H1 (cell line): ENCODE measurements around the gene TSFM. TPM values are rescaled to one million over a fixed set of nuclear protein-coding genes. Genes with fewer than 3 reads are reported as not detected.

Source experiments
- CTCF ChIA-PET: fragments of 300-600 bp; sonication (Branson Sonifier 250); formaldehyde crosslinking; loops from one replicate; lab custom pipeline; 2021; ENCODE audit not compliant: partially characterized antibody; lab: Charles Lee
- POLR2A ChIA-PET: fragments of 300-600 bp; sonication (Branson Sonifier 250); formaldehyde crosslinking; loops from one replicate; lab custom pipeline; 2021; ENCODE audit warnings: inconsistent platforms; ENCODE audit not compliant: partially characterized antibody; lab: Charles Lee
- DNase-seq, 2 experiments: peaks; one replicate each; pipeline versions ENCODE4 v3.0.0 to v3.0.0-alpha.2; 2010 to 2022; ENCODE audit warnings: low spot score in 2 of 2, low read depth in 1 of 2, mixed read lengths in 1 of 2
- FAIRE-seq: peaks from 2 replicates; lab custom pipeline; 2011; peaks lifted over from hg19 to GRCh38; lab: Jason Lieb, UNC
- H2AFZ ChIP-seq: 2 replicates; pipeline ENCODE4 v1.8.1; 2012; ENCODE audit warnings: low read length, inconsistent platforms
- H2AK5ac ChIP-seq: 2 replicates; pipeline ENCODE4 v1.6.1; 2013; ENCODE audit warnings: low read depth, low read length
- H2BK120ac ChIP-seq: replicated peaks from 2 replicates; pipeline ENCODE3; 2013; ENCODE audit warnings: low read depth, low read length, inconsistent platforms
- H2BK12ac ChIP-seq: 2 replicates; pipeline ENCODE4 v1.6.1; 2013; ENCODE audit warnings: low read depth, low read length
- H2BK15ac ChIP-seq: 2 replicates; pipeline ENCODE4 v1.6.1; 2013; ENCODE audit warnings: low read length
- H2BK20ac ChIP-seq: 2 replicates; pipeline ENCODE4 v1.6.1; 2013; ENCODE audit warnings: low read length
- H2BK5ac ChIP-seq: 2 replicates; pipeline ENCODE4 v1.6.1; 2013; ENCODE audit warnings: low read depth, low read length
- H3K14ac ChIP-seq: 2 replicates; pipeline ENCODE4 v1.6.1; 2013; ENCODE audit warnings: inconsistent platforms; ENCODE audit not compliant: insufficient read length
- H3K18ac ChIP-seq: 2 replicates; pipeline ENCODE4 v1.6.1; 2013; ENCODE audit warnings: low read length; ENCODE audit errors: extremely low read depth
- H3K23ac ChIP-seq: 2 replicates; pipeline ENCODE4 v1.6.1; 2013; ENCODE audit warnings: inconsistent platforms; ENCODE audit not compliant: insufficient read length
- H3K23me2 ChIP-seq: 2 replicates; pipeline ENCODE4 v1.6.1; 2013; ENCODE audit warnings: low read depth, low read length
- H3K27ac ChIP-seq: 2 replicates; pipeline ENCODE4 v1.6.1; 2011; ENCODE audit warnings: low read depth, low read length, inconsistent platforms
- H3K27me3 ChIP-seq, 4 experiments: replicated peaks in 1 of 4; 1 replicate in 1 of 4; 2 replicates in 3 of 4; pipeline versions ENCODE4 v1.6.1 to v1.8.1; 2011 to 2013; ENCODE audit warnings: low read length in 3 of 4, mild to moderate bottlenecking in 3 of 4, inconsistent platforms in 2 of 4, mixed read lengths in 2 of 4, moderate library complexity in 1 of 4; ENCODE audit not compliant: control insufficient read depth in 3 of 4, insufficient read depth in 3 of 4; ENCODE audit errors: extremely low read depth in 1 of 4
- H3K36me3 ChIP-seq, 4 experiments: 2 replicates each; pipeline versions ENCODE4 v1.6.1 to v1.8.1; 2011 to 2013; ENCODE audit warnings: mild to moderate bottlenecking in 4 of 4, low read length in 3 of 4, moderate library complexity in 2 of 4, control low read depth in 1 of 4, inconsistent platforms in 1 of 4; ENCODE audit not compliant: insufficient read depth in 4 of 4, control insufficient read depth in 2 of 4
- H3K4ac ChIP-seq: replicated peaks from 2 replicates; pipeline ENCODE3; 2013; ENCODE audit warnings: low read length, low read depth, mixed read lengths, inconsistent platforms; ENCODE audit not compliant: insufficient read length
- H3K4me1 ChIP-seq, 4 experiments: replicated peaks in 1 of 4; 1 replicate in 1 of 4; 2 replicates in 3 of 4; pipeline versions ENCODE4 v1.6.1 to v1.8.1; 2011 to 2013; ENCODE audit warnings: low read length in 3 of 4, inconsistent platforms in 2 of 4, mixed read lengths in 1 of 4; ENCODE audit not compliant: insufficient read depth in 4 of 4, control insufficient read depth in 3 of 4
- H3K4me2 ChIP-seq, 2 experiments: 2 replicates each; pipeline versions ENCODE4 v1.6.1 to v1.8.1; 2011 to 2013; ENCODE audit warnings: low read depth in 2 of 2, low read length in 2 of 2, control low read depth in 1 of 2, inconsistent platforms in 1 of 2, mild to moderate bottlenecking in 1 of 2; ENCODE audit not compliant: insufficient read depth in 1 of 2
- H3K4me3 ChIP-seq, 4 experiments: fragments of 200-600, 300-600 bp in 1 of 4; sonication (generic), shearing (Covaris generic), sonication (Bioruptor Twin) in 1 of 4; 2 replicates each; pipeline versions ENCODE4 v1.5.1 to v1.8.1; 2011 to 2016; ENCODE audit warnings: low read length in 4 of 4, low read depth in 3 of 4, control low read depth in 2 of 4, inconsistent platforms in 2 of 4, mild to moderate bottlenecking in 2 of 4, mixed read lengths in 1 of 4, moderate library complexity in 1 of 4; ENCODE audit not compliant: insufficient read depth in 2 of 4; ENCODE audit errors: extremely low read depth in 1 of 4
- H3K56ac ChIP-seq: replicated peaks from 2 replicates; pipeline ENCODE3; 2013; ENCODE audit warnings: low read depth, mild to moderate bottlenecking, mixed read lengths, low read length, inconsistent platforms; ENCODE audit not compliant: insufficient read length
- H3K79me1 ChIP-seq: 2 replicates; pipeline ENCODE4 v1.6.1; 2013; ENCODE audit warnings: low read depth, low read length, control low read depth
- H3K79me2 ChIP-seq, 2 experiments: 2 replicates each; pipeline versions ENCODE4 v1.6.1 to v1.8.1; 2012 to 2013; ENCODE audit warnings: low read length in 2 of 2, mild to moderate bottlenecking in 2 of 2, inconsistent platforms in 1 of 2; ENCODE audit not compliant: insufficient read depth in 2 of 2, control insufficient read depth in 1 of 2
- H3K9ac ChIP-seq, 4 experiments: replicated peaks in 1 of 4; 1 replicate in 1 of 4; 2 replicates in 3 of 4; pipeline versions ENCODE4 v1.6.1 to v1.8.1; 2011 to 2013; ENCODE audit warnings: low read depth in 3 of 4, low read length in 3 of 4, control low read depth in 2 of 4, mild to moderate bottlenecking in 2 of 4, moderate library complexity in 2 of 4, inconsistent platforms in 1 of 4; ENCODE audit errors: extremely low read depth in 1 of 4
- H3K9me3 ChIP-seq, 2 experiments: 2 replicates each; pipeline versions ENCODE4 v1.6.1 to v1.8.1; 2012 to 2013; ENCODE audit warnings: mild to moderate bottlenecking in 2 of 2, moderate library complexity in 2 of 2, control low read depth in 1 of 2, inconsistent platforms in 1 of 2, low read depth in 1 of 2, low read length in 1 of 2, mixed read lengths in 1 of 2; ENCODE audit not compliant: insufficient read depth in 2 of 2
- H4K20me1 ChIP-seq, 2 experiments: replicated peaks in 1 of 2; 2 replicates each; pipeline versions ENCODE3 to v1.8.1; 2011 to 2013; ENCODE audit warnings: inconsistent platforms in 2 of 2, low read length in 2 of 2, mild to moderate bottlenecking in 1 of 2; ENCODE audit not compliant: insufficient read depth in 2 of 2, control insufficient read depth in 1 of 2
- H4K5ac ChIP-seq: 2 replicates; pipeline ENCODE4 v1.6.1; 2013; ENCODE audit warnings: low read length, low read depth, mixed read lengths, inconsistent platforms; ENCODE audit not compliant: insufficient read length
- H4K8ac ChIP-seq: 2 replicates; pipeline ENCODE4 v1.8.0; 2013; ENCODE audit warnings: mild to moderate bottlenecking, moderate library complexity, low read length, inconsistent platforms; ENCODE audit not compliant: insufficient read depth; ENCODE audit errors: extremely low read depth
- H4K91ac ChIP-seq: replicated peaks from 2 replicates; pipeline ENCODE3; 2013; ENCODE audit warnings: low read length, mixed read lengths, inconsistent platforms; ENCODE audit not compliant: insufficient read length
- ASH2L ChIP-seq: fragments of 200-600, 300-600 bp; sonication (generic); IDR thresholded peaks from one replicate; pipeline ENCODE4 v1.7.1; 2017; ENCODE audit warnings: low read length
- BACH1 ChIP-seq: IDR thresholded peaks from 2 replicates; pipeline ENCODE4 v1.6.1; 2012; ENCODE audit warnings: low read length, improper control_type of control experiment
- GTF2F1 ChIP-seq: IDR thresholded peaks from 2 replicates; pipeline ENCODE4 v1.6.1; 2012; ENCODE audit warnings: low read depth, low read length, improper control_type of control experiment, borderline replicate concordance
- KDM4A ChIP-seq: IDR thresholded peaks from one replicate; pipeline ENCODE4 v1.7.1; 2012; ENCODE audit warnings: low read depth, mild to moderate bottlenecking, moderate library complexity, low read length, inconsistent platforms; ENCODE audit not compliant: severe bottlenecking
- POLR2A ChIP-seq, 2 experiments: IDR thresholded peaks; 1 replicate in 1 of 2; 2 replicates in 1 of 2; pipeline ENCODE4 v1.6.1; 2011; ENCODE audit warnings: low read depth in 2 of 2, low read length in 2 of 2, mild to moderate bottlenecking in 2 of 2; ENCODE audit errors: control extremely low read depth in 1 of 2
- RFX5 ChIP-seq: IDR thresholded peaks from 2 replicates; pipeline ENCODE4 v1.6.1; 2011; ENCODE audit warnings: low read depth, low read length, improper control_type of control experiment, borderline replicate concordance
- SIN3A ChIP-seq, 2 experiments: IDR thresholded peaks in 1 of 2; conservative IDR thresholded peaks in 1 of 2; 2 replicates each; pipeline ENCODE4 v1.6.1; 2011 to 2012; ENCODE audit warnings: low read length in 2 of 2, improper control_type of control experiment in 1 of 2, low read depth in 1 of 2, mild to moderate bottlenecking in 1 of 2
- SP2 ChIP-seq: IDR thresholded peaks from 2 replicates; pipeline ENCODE4 v1.6.1; 2012; ENCODE audit warnings: mild to moderate bottlenecking, low read length, inconsistent platforms
- TAF1 ChIP-seq: IDR thresholded peaks from 2 replicates; pipeline ENCODE4 v1.6.1; 2011; ENCODE audit warnings: mild to moderate bottlenecking, low read depth, low read length
- USF2 ChIP-seq: IDR thresholded peaks from 2 replicates; pipeline ENCODE4 v1.6.1; 2011; ENCODE audit warnings: low read length, improper control_type of control experiment
- whole genome bisulfite sequencing, 2 experiments: shearing (Covaris generic) in 1 of 2; methylation state at CpG; one replicate each; pipeline versions ENCODE4 v1.1.6 to v1.1.7; 2013 to 2015; ENCODE audit warnings: low lambda C conversion rate in 2 of 2, mixed read lengths in 2 of 2, inconsistent platforms in 1 of 2, low coverage in 1 of 2, missing lambda C conversion rate in 1 of 2; ENCODE audit not compliant: insufficient replicate concordance in 2 of 2, insufficient coverage in 1 of 2, insufficient read length in 1 of 2; ENCODE audit errors: extremely low coverage in 1 of 2, missing lambda C conversion rate in 1 of 2; 5-methylcytosine and 5-hydroxymethylcytosine counted together
- polyA plus RNA-seq, 7 experiments: library from polyadenylated mRNA; depleted of rRNA in 3 of 7; stranded (reverse) in 5 of 7; unstranded in 2 of 7; fragments of >200 nt in 5 of 7; fragments of 200-250 nt in 2 of 7; gene quantifications; 1 replicate in 5 of 7; 2 replicates in 1 of 7; 4 replicates in 1 of 7; pipeline versions ENCODE4 v1.2.1 to v1.2.3, GENCODE V29; 2011 to 2013; ENCODE audit warnings: missing spikeins in 2 of 7, mixed read lengths in 2 of 7
- total RNA-seq: library from RNA; stranded (reverse); fragmentation: NEBNext Ultra II Directional; extraction: Animal tissue kit (Norgen Biotek cat#: 25700); gene quantifications from 2 replicates; pipeline ENCODE4 v1.2.1, GENCODE V29; 2021

TSFM gene
- total and polyA plus RNA-seq, 2 of the 8 experiments (the other 6 are each of a cell fraction or from before 2014, with no cell fraction given), result 17.4 to 49.8 TPM

GRCh38 chr12:57845478-57846284 is 63.1 kb downstream of the TSFM start:
- peak overlapping the region; percentile 75 for H3K56ac ChIP-seq
- H3K79me2 ChIP-seq, result peaks cover 18 to 54% of the 10 kb centered on the region in 2 experiments
- H3K18ac ChIP-seq, result peak overlapping the region; percentile 91
- H4K91ac ChIP-seq, result peak overlapping the region; percentile 59
- peak overlapping the region; percentile 44 for H4K5ac ChIP-seq
- H3K9ac ChIP-seq, result peak overlapping the region; percentile 91 to 95 (median 92)
- peaks cover 10 to 35% (median 22%) of the 10 kb centered on the region in 4 experiments for H3K4me1 ChIP-seq
- H2BK20ac ChIP-seq, result no peak overlapping the region
- H3K4me2 ChIP-seq, result peak overlapping the region; percentile 74 to 84
- CTCF ChIA-PET, result interaction anchor here (0.9 to 4.4 kb wide), 14 partner anchors 7 to 235 kb away, joined by 3 to 44 read pairs (median 6); partner anchors contain the start of gene ARHGEF25
- H3K36me3 ChIP-seq, result no peaks in the 10 kb centered on the region
- peak in 1 of 2 experiments; percentile 79 for DNase-seq
- H3K4ac ChIP-seq, result no peak overlapping the region
- 0% methylated on average over 56 of the region's 81 CpGs; no CpG with 5 or more reads in 1 of the 2 experiments for WGBS, 2 experiments
- peaks cover 6% of the 10 kb centered on the region; the same call in 1 of the 2 replicates for H3K79me1 ChIP-seq
- H3K27ac ChIP-seq, result peak overlapping the region; percentile 99
- peaks cover 9% of the 10 kb centered on the region; the same call in 1 of the 2 replicates for H3K23me2 ChIP-seq
- H3K27me3 ChIP-seq, result no peaks in the 10 kb centered on the region
- no peak overlapping the region for H2BK120ac ChIP-seq
- peak overlapping the region; percentile 94; the same call in 1 of the 2 replicates for H4K8ac ChIP-seq
- H4K20me1 ChIP-seq, result peaks cover 4 to 12% of the 10 kb centered on the region in 2 experiments
- peak overlapping the region; percentile 86 to 98 (median 94) for H3K4me3 ChIP-seq
- H2AFZ ChIP-seq, result no peak overlapping the region
- no peaks in the 10 kb centered on the region for H3K9me3 ChIP-seq
- H2BK12ac ChIP-seq, result peak overlapping the region; percentile 41; the same call in 1 of the 2 replicates
- H3K14ac ChIP-seq, result no peak overlapping the region
- POLR2A ChIA-PET, result interaction anchor here (0.6 to 29.9 kb wide), 26 partner anchors 2 to 555 kb away, joined by 3 to 722 read pairs (median 6); partner anchors contain the start of genes AVIL, CTDSP2, CYP27B1 and EEF1AKMT3
- peak overlapping the region; percentile 98 for H2BK5ac ChIP-seq
- H2AK5ac ChIP-seq, result peak overlapping the region; percentile 16; the same call in 1 of the 2 replicates
- FAIRE-seq, result no peak
- H2BK15ac ChIP-seq, result no peak overlapping the region; the same call in 1 of the 2 replicates
- no peak overlapping the region for H3K23ac ChIP-seq
- TF ChIP-seq RFX5 (no peak), KDM4A (peak; percentile 1), TAF1 (peak; percentile 52), SIN3A (conservative IDR thresholded peaks at IDR 0.05 in 1 of 2, IDR thresholded peaks at IDR 0.05 in 1 of 2; ENCODE audit: low read depth in 1 of 2, low read length in 2 of 2) (peak in 1 of 2 experiments; percentile 21; a peak in 2 of 4 replicates), ASH2L (peak; percentile 3), USF2 (no peak), BACH1 (0 out of 2 replicates have a peak, but pooled peaks have one; percentile 34), GTF2F1 (no peak), POLR2A (IDR thresholded peaks at IDR 0.05; ENCODE audit: control extremely low read depth in 1 of 2, low read depth in 2 of 2, low read length in 2 of 2) (peak in 1 of 2 experiments; percentile 33; a peak in 1 of 3 replicates), SP2 (no peak)
